ENCODE results near the gene RAB40A. TPM values are rescaled to one million over a fixed set of nuclear protein-coding genes. Genes with fewer than 3 reads are reported as not detected.

RAB40A gene
- total RNA-seq, 1 experiment from 2014 or later = not detected

DNA sequence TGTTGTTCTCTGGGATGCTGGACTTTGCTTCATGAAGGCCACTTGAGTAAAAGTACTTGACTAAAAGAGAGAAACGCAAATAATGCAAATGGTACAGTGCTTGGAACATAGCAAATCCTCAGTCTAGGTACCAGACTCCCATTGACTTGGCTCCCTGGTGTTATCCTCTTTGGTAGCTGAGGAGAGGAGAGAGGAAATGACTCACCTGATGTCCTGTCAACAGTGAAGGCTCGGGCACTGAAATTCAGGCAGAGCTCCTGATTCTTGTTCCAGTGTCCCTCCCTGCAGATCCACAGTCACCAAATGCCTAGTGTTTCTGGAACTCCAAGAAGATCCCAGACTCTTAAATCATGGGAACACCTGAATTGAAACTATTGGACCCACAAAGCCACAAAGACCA, 43.5 kb upstream of the RAB40A start:
- Histone ChIP-seq H3K4me3 (replicated peaks in 1 of 2; ENCODE audit: low read depth in 1 of 2, low read length in 2 of 2) (no peak overlapping the region), H3K9ac (ENCODE audit: low read length) (no peak overlapping the region), H3K4me1 (ENCODE audit: control insufficient read depth in 1 of 2, insufficient read depth in 2 of 2, low read length in 2 of 2) (peaks cover 0 to 10% of the 10 kb centered on the region in 2 experiments; a peak in 2 of 4 replicates), H3K4me2 (ENCODE audit: low read length) (peak overlapping the region; percentile 30; the same call in 1 of the 2 replicates), H3K79me2 (ENCODE audit: insufficient read depth, low read length) (no peaks in the 10 kb centered on the region), H3K27me3 (ENCODE audit: insufficient read depth, low read length) (no peaks in the 10 kb centered on the region), H3K9me2 (ENCODE audit: insufficient read depth) (no peaks in the 10 kb centered on the region), H3K9me3 (ENCODE audit: control insufficient read depth in 1 of 2, insufficient read depth in 1 of 2, low read depth in 1 of 2, low read length in 2 of 2) (no peaks in the 10 kb centered on the region), H3K27ac (ENCODE audit: low read depth, low read length) (no peak overlapping the region), H4K20me1 (ENCODE audit: insufficient read depth) (no peaks in the 10 kb centered on the region), H2AFZ (ENCODE audit: low read depth, low read length, poor library complexity, severe bottlenecking) (no peak overlapping the region), H3K36me3 (ENCODE audit: control insufficient read depth in 1 of 2, insufficient read depth in 2 of 2, low read length in 2 of 2) (no peaks in the 10 kb centered on the region)
- intact Hi-C loops (cut with micrococcal nuclease) = no loop called here
- BruUV-seq (replicated peaks) = no TSS peak
- ChIA-PET CTCF (no interaction called here), POLR2A (no interaction called here), RAD21 (ENCODE audit: low non-redundant PET in 1 of 2, low total read pairs in 2 of 2, uncharacterized antibody in 2 of 2, unreplicated experiment in 2 of 2) (no interaction called here)
- TF ChIP-seq, protein P1, sequence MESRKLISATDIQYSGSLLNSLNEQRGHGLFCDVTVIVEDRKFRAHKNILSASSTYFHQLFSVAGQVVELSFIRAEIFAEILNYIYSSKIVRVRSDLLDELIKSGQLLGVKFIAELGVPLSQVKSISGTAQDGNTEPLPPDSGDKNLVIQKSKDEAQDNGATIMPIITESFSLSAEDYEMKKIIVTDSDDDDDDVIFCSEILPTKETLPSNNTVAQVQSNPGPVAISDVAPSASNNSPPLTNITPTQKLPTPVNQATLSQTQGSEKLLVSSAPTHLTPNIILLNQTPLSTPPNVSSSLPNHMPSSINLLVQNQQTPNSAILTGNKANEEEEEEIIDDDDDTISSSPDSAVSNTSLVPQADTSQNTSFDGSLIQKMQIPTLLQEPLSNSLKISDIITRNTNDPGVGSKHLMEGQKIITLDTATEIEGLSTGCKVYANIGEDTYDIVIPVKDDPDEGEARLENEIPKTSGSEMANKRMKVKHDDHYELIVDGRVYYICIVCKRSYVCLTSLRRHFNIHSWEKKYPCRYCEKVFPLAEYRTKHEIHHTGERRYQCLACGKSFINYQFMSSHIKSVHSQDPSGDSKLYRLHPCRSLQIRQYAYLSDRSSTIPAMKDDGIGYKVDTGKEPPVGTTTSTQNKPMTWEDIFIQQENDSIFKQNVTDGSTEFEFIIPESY (IDR thresholded peaks at IDR 0.05; ENCODE audit: extremely low read depth, insufficient replicate concordance, low read length) = no peak
- TF ChIP-seq RAD21 (IDR thresholded peaks at IDR 0.05; ENCODE audit: low read depth) (no peak), EZH2phosphoT487 (IDR thresholded peaks at IDR 0.05; ENCODE audit: borderline replicate concordance) (no peak)
- no peak for DNase-seq (ENCODE audit: low read depth, low spot score)
- no peak; the same call in 1 of the 2 replicates for ATAC-seq

DNA sequence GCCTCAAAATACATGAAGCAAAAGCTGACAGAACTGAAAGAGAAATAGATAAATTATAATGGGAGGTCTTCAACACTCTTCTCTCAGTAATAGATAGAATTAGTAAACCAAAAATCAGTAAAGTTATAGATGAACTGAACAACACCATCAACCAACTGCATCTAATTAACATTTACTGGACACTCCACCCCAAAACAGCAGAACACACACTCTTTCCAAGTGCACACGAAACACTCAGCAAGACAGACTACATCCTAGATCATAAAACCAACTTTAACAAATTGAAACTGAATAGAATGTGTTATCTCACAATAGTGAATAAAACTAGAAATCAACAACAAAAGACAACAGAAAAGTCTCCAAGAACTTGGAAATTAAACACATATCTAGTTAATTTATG, 41.0 kb upstream of the RAB40A start:
- TF ChIP-seq, protein P2, sequence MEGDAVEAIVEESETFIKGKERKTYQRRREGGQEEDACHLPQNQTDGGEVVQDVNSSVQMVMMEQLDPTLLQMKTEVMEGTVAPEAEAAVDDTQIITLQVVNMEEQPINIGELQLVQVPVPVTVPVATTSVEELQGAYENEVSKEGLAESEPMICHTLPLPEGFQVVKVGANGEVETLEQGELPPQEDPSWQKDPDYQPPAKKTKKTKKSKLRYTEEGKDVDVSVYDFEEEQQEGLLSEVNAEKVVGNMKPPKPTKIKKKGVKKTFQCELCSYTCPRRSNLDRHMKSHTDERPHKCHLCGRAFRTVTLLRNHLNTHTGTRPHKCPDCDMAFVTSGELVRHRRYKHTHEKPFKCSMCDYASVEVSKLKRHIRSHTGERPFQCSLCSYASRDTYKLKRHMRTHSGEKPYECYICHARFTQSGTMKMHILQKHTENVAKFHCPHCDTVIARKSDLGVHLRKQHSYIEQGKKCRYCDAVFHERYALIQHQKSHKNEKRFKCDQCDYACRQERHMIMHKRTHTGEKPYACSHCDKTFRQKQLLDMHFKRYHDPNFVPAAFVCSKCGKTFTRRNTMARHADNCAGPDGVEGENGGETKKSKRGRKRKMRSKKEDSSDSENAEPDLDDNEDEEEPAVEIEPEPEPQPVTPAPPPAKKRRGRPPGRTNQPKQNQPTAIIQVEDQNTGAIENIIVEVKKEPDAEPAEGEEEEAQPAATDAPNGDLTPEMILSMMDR (IDR thresholded peaks at IDR 0.05 in 2 of 3, conservative IDR thresholded peaks at IDR 0.05 in 1 of 3; ENCODE audit: borderline replicate concordance in 1 of 3, insufficient read depth in 1 of 3, low read depth in 2 of 3, low read length in 2 of 3) = no peak
- TF ChIP-seq ZNF274 (IDR thresholded peaks at IDR 0.05; ENCODE audit: low read depth, low read length) (no peak), EZH2phosphoT487 (IDR thresholded peaks at IDR 0.05; ENCODE audit: borderline replicate concordance) (no peak), ZFX (IDR thresholded peaks at IDR 0.05) (no peak), SIN3A (IDR thresholded peaks at IDR 0.05; ENCODE audit: low read depth) (no peak)
- TF ChIP-seq, protein P3, sequence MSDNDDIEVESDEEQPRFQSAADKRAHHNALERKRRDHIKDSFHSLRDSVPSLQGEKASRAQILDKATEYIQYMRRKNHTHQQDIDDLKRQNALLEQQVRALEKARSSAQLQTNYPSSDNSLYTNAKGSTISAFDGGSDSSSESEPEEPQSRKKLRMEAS (IDR thresholded peaks at IDR 0.05) = no peak
- ChIA-PET CTCF (no interaction called here), POLR2A (no interaction called here), RAD21 (ENCODE audit: low non-redundant PET in 1 of 2, low total read pairs in 2 of 2, uncharacterized antibody in 2 of 2, unreplicated experiment in 2 of 2) (no interaction called here)
- Histone ChIP-seq H4K20me1 (ENCODE audit: insufficient read depth) (no peaks in the 10 kb centered on the region), H3K4me3 (replicated peaks in 1 of 2; ENCODE audit: low read depth in 1 of 2, low read length in 2 of 2) (no peak overlapping the region), H3K4me2 (ENCODE audit: low read length) (no peak overlapping the region), H3K9ac (ENCODE audit: low read length) (no peak overlapping the region), H3K9me2 (ENCODE audit: insufficient read depth) (no peaks in the 10 kb centered on the region), H3K79me2 (ENCODE audit: insufficient read depth, low read length) (no peaks in the 10 kb centered on the region), H3K27ac (ENCODE audit: low read depth, low read length) (no peak overlapping the region), H3K4me1 (ENCODE audit: control insufficient read depth in 1 of 2, insufficient read depth in 2 of 2, low read length in 2 of 2) (peaks cover 0 to 10% of the 10 kb centered on the region in 2 experiments; a peak in 2 of 4 replicates), H3K27me3 (ENCODE audit: insufficient read depth, low read length) (no peaks in the 10 kb centered on the region), H3K36me3 (ENCODE audit: control insufficient read depth in 1 of 2, insufficient read depth in 2 of 2, low read length in 2 of 2) (no peaks in the 10 kb centered on the region), H3K9me3 (ENCODE audit: control insufficient read depth in 1 of 2, insufficient read depth in 1 of 2, low read depth in 1 of 2, low read length in 2 of 2) (no peaks in the 10 kb centered on the region), H2AFZ (ENCODE audit: low read depth, low read length, poor library complexity, severe bottlenecking) (no peak overlapping the region)
- intact Hi-C loops (cut with micrococcal nuclease) = no loop called here
- ATAC-seq (no peak), DNase-seq (ENCODE audit: low read depth, low spot score) (no peak)
- no TSS peak for BruUV-seq (replicated peaks)
